Esophagus squamous epithelium (tissue), 4 donors: ENCODE data around the gene TSC22D1.

Source experiments
- POLR2A ChIP-seq, 4 donors: fragments of 450-650 bp; IDR thresholded peaks; one replicate each; pipeline ENCODE4 v1.6.1; 2017; ENCODE audit warnings: antibody characterized with exemption in 4 of 4, mild to moderate bottlenecking in 4 of 4, moderate library complexity in 3 of 4
- TF ChIP-seq, protein P1 (sequence below), 6 experiments: fragments of 450-650 bp in 4 of 6; fragments of 200-600 bp in 2 of 6; sonication (generic) in 2 of 6; IDR thresholded peaks; one replicate each; pipeline ENCODE4 v1.5.1; 2016 to 2019; ENCODE audit warnings: antibody characterized with exemption in 6 of 6, mild to moderate bottlenecking in 4 of 6, moderate library complexity in 4 of 6

DNA sequence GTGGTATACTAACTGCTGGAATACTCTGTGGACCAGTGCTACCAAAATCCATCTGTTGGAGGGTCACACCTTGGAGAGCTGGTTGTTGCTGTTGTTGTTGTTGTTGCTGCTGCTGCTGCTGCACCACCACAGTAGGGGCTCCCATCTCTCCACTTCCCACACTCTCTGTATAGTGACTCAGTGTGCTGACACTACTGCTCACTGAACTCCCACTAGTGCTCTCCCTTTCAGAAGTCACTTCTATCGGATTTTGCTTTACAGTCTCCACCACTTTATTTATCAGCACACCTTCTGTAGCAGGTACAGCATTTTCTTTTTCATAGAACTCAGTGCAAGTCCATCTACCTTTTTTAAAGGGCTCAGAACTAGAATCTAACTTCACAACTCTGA is 1.7 kb downstream of the TSC22D1 start:
- TF ChIP-seq, protein P1, sequence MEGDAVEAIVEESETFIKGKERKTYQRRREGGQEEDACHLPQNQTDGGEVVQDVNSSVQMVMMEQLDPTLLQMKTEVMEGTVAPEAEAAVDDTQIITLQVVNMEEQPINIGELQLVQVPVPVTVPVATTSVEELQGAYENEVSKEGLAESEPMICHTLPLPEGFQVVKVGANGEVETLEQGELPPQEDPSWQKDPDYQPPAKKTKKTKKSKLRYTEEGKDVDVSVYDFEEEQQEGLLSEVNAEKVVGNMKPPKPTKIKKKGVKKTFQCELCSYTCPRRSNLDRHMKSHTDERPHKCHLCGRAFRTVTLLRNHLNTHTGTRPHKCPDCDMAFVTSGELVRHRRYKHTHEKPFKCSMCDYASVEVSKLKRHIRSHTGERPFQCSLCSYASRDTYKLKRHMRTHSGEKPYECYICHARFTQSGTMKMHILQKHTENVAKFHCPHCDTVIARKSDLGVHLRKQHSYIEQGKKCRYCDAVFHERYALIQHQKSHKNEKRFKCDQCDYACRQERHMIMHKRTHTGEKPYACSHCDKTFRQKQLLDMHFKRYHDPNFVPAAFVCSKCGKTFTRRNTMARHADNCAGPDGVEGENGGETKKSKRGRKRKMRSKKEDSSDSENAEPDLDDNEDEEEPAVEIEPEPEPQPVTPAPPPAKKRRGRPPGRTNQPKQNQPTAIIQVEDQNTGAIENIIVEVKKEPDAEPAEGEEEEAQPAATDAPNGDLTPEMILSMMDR (IDR thresholded peaks at IDR 0.05) = no peak
- TF ChIP-seq POLR2A (IDR thresholded peaks at IDR 0.05) = no peak
